Endothelial cell of umbilical vein (primary cell): Measurements from ENCODE around the gene MUC4. TPM values are rescaled to one million over a fixed set of nuclear protein-coding genes. Genes with fewer than 3 reads are reported as not detected.

Experiments used
- BruUV-seq: library from RNA; stranded (reverse); fragments of 400-500 nt; replicated peaks from 2 replicates; lab custom pipeline; 2021; lab: Mats Ljungman, UMichigan
- CTCF ChIA-PET: fragments of 300-600, 350-600 bp; sonication (Branson Sonifier 250); formaldehyde crosslinking; loops from one replicate; lab custom pipeline; 2021; ENCODE audit warnings: antibody characterized with exemption, inconsistent platforms; lab: Charles Lee
- POLR2A ChIA-PET: fragments of 300-600, 350-600 bp; sonication (Branson Sonifier 250); formaldehyde crosslinking; loops from one replicate; lab custom pipeline; 2021; ENCODE audit warnings: antibody characterized with exemption, inconsistent platforms; lab: Charles Lee
- DNase-seq: peaks from one replicate; pipeline ENCODE4 v3.0.0-alpha.2; 2011; ENCODE audit warnings: low read depth, low spot score
- FAIRE-seq: peaks from 2 replicates; lab custom pipeline; 2011; peaks lifted over from hg19 to GRCh38; lab: Jason Lieb, UNC
- H2AFZ ChIP-seq: 2 replicates; pipeline ENCODE4 v1.6.0; 2012; ENCODE audit warnings: low read depth, low read length, control low read depth, inconsistent platforms
- H3K27ac ChIP-seq: 2 replicates; pipeline ENCODE4 v1.5.1; 2011; ENCODE audit warnings: low read depth, mild to moderate bottlenecking, control low read depth, low read length, moderate library complexity; ENCODE audit not compliant: insufficient read depth
- H3K27me3 ChIP-seq, 2 experiments: 2 replicates each; pipeline versions ENCODE4 v1.6.0 to v1.6.1; 2011; ENCODE audit warnings: low read length in 2 of 2, mixed read lengths in 1 of 2; ENCODE audit not compliant: control insufficient read depth in 2 of 2, insufficient read depth in 2 of 2
- H3K36me3 ChIP-seq, 2 experiments: 2 replicates in 1 of 2; 3 replicates in 1 of 2; pipeline ENCODE4 v1.5.1; 2011; ENCODE audit warnings: low read length in 2 of 2, mild to moderate bottlenecking in 1 of 2, moderate library complexity in 1 of 2; ENCODE audit not compliant: control insufficient read depth in 2 of 2, insufficient read depth in 2 of 2; ENCODE audit errors: extremely low read depth in 1 of 2
- H3K4me1 ChIP-seq: 3 replicates; pipeline ENCODE4 v1.5.1; 2011; ENCODE audit warnings: mild to moderate bottlenecking, low read length; ENCODE audit not compliant: control insufficient read depth, insufficient read depth; ENCODE audit errors: extremely low read depth
- H3K4me2 ChIP-seq: 2 replicates; pipeline ENCODE4 v1.6.1; 2011; ENCODE audit warnings: low read length, control low read depth, mixed read lengths; ENCODE audit not compliant: insufficient read depth
- H3K4me3 ChIP-seq, 3 experiments: fragments of 200-600 bp in 1 of 3; sonication (generic), shearing (Covaris generic) in 1 of 3; replicated peaks in 1 of 3; 2 replicates each; pipeline ENCODE4 v1.5.1; 2011 to 2016; ENCODE audit warnings: control low read depth in 3 of 3, low read length in 3 of 3, mild to moderate bottlenecking in 2 of 3, inconsistent platforms in 1 of 3, low read depth in 1 of 3, moderate library complexity in 1 of 3; ENCODE audit not compliant: insufficient read depth in 1 of 3
- H3K79me2 ChIP-seq: 2 replicates; pipeline ENCODE4 v1.6.0; 2012; ENCODE audit warnings: low read length, inconsistent platforms; ENCODE audit not compliant: control insufficient read depth, insufficient read depth
- H3K9ac ChIP-seq: replicated peaks from 2 replicates; pipeline ENCODE3; 2011; ENCODE audit warnings: low read length, control low read depth; ENCODE audit not compliant: insufficient read depth; ENCODE audit errors: extremely low read depth
- H3K9me1 ChIP-seq: replicated peaks from 3 replicates; pipeline ENCODE4 v1.6.0; 2011; ENCODE audit warnings: mild to moderate bottlenecking, low read length; ENCODE audit not compliant: control insufficient read depth, insufficient read depth; ENCODE audit errors: extremely low read depth
- H3K9me3 ChIP-seq: replicated peaks from 2 replicates; pipeline ENCODE4 v1.5.1; 2012; ENCODE audit warnings: low read length, inconsistent platforms; ENCODE audit not compliant: control insufficient read depth, insufficient read depth
- H4K20me1 ChIP-seq: replicated peaks from 2 replicates; pipeline ENCODE3; 2011; ENCODE audit warnings: mild to moderate bottlenecking, low read length; ENCODE audit not compliant: control insufficient read depth, insufficient read depth; ENCODE audit errors: extremely low read depth
- EZH2 ChIP-seq: IDR thresholded peaks from 2 replicates; pipeline ENCODE4 v1.6.1; 2012; ENCODE audit warnings: borderline replicate concordance, low read depth, mild to moderate bottlenecking, moderate library complexity, low read length, inconsistent platforms; ENCODE audit not compliant: severe bottlenecking
- FOS ChIP-seq: IDR thresholded peaks from 2 replicates; pipeline ENCODE4 v1.6.1; 2011; ENCODE audit warnings: mild to moderate bottlenecking, low read length, moderate library complexity, borderline replicate concordance; ENCODE audit not compliant: insufficient read depth
- GATA2 ChIP-seq: IDR thresholded peaks from 2 replicates; pipeline ENCODE4 v1.7.0; 2011; ENCODE audit warnings: low read depth, mild to moderate bottlenecking, moderate library complexity, mixed read lengths, low read length; ENCODE audit not compliant: insufficient read length, insufficient read depth
- JUN ChIP-seq: IDR thresholded peaks from 2 replicates; pipeline ENCODE4 v1.6.1; 2011; ENCODE audit warnings: borderline replicate concordance, low read depth; ENCODE audit not compliant: insufficient read length, insufficient read depth
- MYC ChIP-seq: IDR thresholded peaks from one replicate; pipeline ENCODE4 v1.6.1; 2011; ENCODE audit warnings: mild to moderate bottlenecking, low read depth, low read length
- POLR2A ChIP-seq: IDR thresholded peaks from 2 replicates; pipeline ENCODE4 v1.6.1; 2012; ENCODE audit warnings: low read depth, mild to moderate bottlenecking, control low read depth, low read length
- POLR2AphosphoS5 ChIP-seq: IDR thresholded peaks from 2 replicates; pipeline ENCODE4 v1.6.1; 2012; ENCODE audit warnings: low read depth, mild to moderate bottlenecking, control low read depth, low read length, moderate library complexity; ENCODE audit not compliant: insufficient read depth
- dilution Hi-C: fragments of 300-500 bp; cut with MboI; formaldehyde crosslinking; loops from one replicate; pipeline ENCODE4 v1.15.0; 2019; ENCODE audit warnings: low sequenced_read_pairs; ENCODE audit not compliant: extremely low pct_ligation_motif_present
- intact Hi-C: fragments of 100-400 bp; cut with micrococcal nuclease; formaldehyde crosslinking; loops from one replicate; pipeline ENCODE4 v1.10.0; 2022
- polyA plus RNA-seq, 4 experiments: library from polyadenylated mRNA; depleted of rRNA in 3 of 4; stranded (reverse) in 3 of 4; unstranded in 1 of 4; fragments of >200 nt; gene quantifications; 2 replicates each; pipeline versions ENCODE4 v1.2.1 to v1.2.3, GENCODE V29; 2011 to 2012; ENCODE audit warnings: missing spikeins in 1 of 4
- total RNA-seq: library from RNA; stranded (reverse); gene quantifications from 2 replicates; pipeline ENCODE4 v1.2.3, GENCODE V29; 2021
- TF ChIP-seq, protein P1 (sequence below): IDR thresholded peaks from 2 replicates; pipeline ENCODE4 v1.6.1; 2011; ENCODE audit not compliant: insufficient read depth, insufficient read length
- TF ChIP-seq, protein P2 (sequence below), 2 donors: IDR thresholded peaks; 1 replicate in 1 of 2; 2 replicates in 1 of 2; pipeline ENCODE4 v1.5.1; 2011; ENCODE audit warnings: low read length in 2 of 2, mild to moderate bottlenecking in 2 of 2, moderate library complexity in 2 of 2, control low read depth in 1 of 2, inconsistent platforms in 1 of 2, low read depth in 1 of 2; ENCODE audit not compliant: insufficient read depth in 1 of 2; ENCODE audit errors: extremely low read depth in 1 of 2

Gene MUC4
- total and polyA plus RNA-seq, 2 donors (not counting 3 experiments of a cell fraction or from before 2014, with no cell fraction given), result 0.04 TPM; not detected in 1

DNA sequence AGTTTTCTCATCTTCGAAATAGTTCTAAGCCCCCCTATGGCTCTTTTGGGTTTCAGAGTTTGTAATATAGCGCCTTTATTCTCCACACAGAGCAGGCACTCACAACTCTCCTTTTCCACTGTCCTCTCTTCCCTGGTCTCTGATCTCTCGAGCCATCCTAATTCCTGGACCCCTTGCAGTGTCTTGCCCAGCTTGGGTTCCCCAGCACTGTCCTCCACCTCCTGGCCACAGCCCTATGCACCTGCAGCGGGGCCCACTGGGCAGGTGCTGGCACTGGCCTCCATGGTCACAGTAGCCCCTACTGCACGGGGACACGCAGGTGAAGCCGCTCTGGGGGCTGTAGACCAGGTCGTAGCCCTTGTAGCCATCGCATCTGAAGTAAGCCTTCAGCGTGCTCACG, 63.1 kb downstream of the MUC4 start:
- no peaks in the 10 kb centered on the region for H3K9me1 ChIP-seq
- DNase-seq (no peak), FAIRE-seq (no peak)
- H3K27me3 ChIP-seq, result no peaks in the 10 kb centered on the region
- H3K9ac ChIP-seq, result no peak overlapping the region
- TF ChIP-seq, protein P1, sequence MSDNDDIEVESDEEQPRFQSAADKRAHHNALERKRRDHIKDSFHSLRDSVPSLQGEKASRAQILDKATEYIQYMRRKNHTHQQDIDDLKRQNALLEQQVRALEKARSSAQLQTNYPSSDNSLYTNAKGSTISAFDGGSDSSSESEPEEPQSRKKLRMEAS, result no peak
- TF ChIP-seq EZH2 (no peak), GATA2 (no peak), POLR2A (no peak), POLR2AphosphoS5 (no peak), JUN (no peak), MYC (no peak), FOS (no peak)
- TF ChIP-seq, protein P2, sequence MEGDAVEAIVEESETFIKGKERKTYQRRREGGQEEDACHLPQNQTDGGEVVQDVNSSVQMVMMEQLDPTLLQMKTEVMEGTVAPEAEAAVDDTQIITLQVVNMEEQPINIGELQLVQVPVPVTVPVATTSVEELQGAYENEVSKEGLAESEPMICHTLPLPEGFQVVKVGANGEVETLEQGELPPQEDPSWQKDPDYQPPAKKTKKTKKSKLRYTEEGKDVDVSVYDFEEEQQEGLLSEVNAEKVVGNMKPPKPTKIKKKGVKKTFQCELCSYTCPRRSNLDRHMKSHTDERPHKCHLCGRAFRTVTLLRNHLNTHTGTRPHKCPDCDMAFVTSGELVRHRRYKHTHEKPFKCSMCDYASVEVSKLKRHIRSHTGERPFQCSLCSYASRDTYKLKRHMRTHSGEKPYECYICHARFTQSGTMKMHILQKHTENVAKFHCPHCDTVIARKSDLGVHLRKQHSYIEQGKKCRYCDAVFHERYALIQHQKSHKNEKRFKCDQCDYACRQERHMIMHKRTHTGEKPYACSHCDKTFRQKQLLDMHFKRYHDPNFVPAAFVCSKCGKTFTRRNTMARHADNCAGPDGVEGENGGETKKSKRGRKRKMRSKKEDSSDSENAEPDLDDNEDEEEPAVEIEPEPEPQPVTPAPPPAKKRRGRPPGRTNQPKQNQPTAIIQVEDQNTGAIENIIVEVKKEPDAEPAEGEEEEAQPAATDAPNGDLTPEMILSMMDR (IDR thresholded peaks at IDR 0.05; ENCODE audit: extremely low read depth in 1 of 2, insufficient read depth in 1 of 2, low read depth in 1 of 2, low read length in 2 of 2), result no peak
- no peak overlapping the region for H3K4me2 ChIP-seq
- H2AFZ ChIP-seq, result no peak overlapping the region
- H3K4me3 ChIP-seq, result no peak overlapping the region
- H3K9me3 ChIP-seq, result no peaks in the 10 kb centered on the region
- intact Hi-C loops (no loop called here), dilution Hi-C loops (no loop called here)
- H3K4me1 ChIP-seq, result no peaks in the 10 kb centered on the region
- no peak overlapping the region for H3K27ac ChIP-seq
- no TSS peak for BruUV-seq
- ChIA-PET POLR2A (no interaction called here), CTCF (interaction anchor here (1.2 to 2.0 kb wide), 2 partner anchors 102 to 146 kb away, joined by 3 to 6 read pairs; no protein-coding TSS in a partner anchor)
- no peaks in the 10 kb centered on the region for H4K20me1 ChIP-seq
- H3K36me3 ChIP-seq, result no peaks in the 10 kb centered on the region
- no peaks in the 10 kb centered on the region for H3K79me2 ChIP-seq
